Measurements from ENCODE around the gene TPRN. TPM values are rescaled to one million over a fixed set of nuclear protein-coding genes. Genes with fewer than 3 reads are reported as not detected.

The TPRN gene
- total and polyA plus RNA-seq, 2 of the 4 experiments (the other 2 are of a cell fraction), result 1.8 to 5.3 TPM

DNA sequence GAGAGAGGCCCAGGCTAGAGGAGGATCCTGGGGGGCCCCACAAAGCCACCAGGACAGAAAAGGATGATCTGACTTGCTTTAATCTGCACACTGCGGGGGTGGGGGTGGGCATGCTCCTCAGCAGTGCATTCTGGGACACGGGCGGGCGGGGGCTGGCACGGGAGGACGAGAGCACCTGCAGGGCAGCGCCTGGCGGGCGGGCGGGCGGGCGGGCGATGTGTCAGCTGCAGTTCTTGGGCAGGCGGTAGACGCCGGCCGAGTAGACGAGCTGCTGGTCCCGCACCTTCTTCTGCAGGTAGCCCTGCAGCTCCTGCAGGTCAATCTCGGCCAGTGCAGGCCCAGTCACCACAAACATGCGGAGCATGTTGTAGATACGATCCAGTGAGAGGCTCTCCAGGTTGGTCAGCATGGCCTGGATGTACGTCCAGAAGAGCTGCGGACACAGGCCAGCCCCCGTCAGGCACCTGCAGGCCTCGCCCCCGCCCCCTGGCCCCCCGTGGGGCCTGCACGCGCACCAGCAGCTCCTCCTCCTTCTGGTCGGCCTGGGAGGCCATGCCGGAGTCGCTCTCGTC, 25.7 kb downstream of the TPRN start:
- Histone ChIP-seq H2AK9ac (replicated peaks; ENCODE audit: low read depth, low read length, poor library complexity) (peak overlapping the region; percentile 72), H2BK15ac (ENCODE audit: low read depth, low read length) (no peak overlapping the region), H3K79me1 (ENCODE audit: low read depth in 1 of 2, low read length in 2 of 2) (no peaks in the 10 kb centered on the region), H4K8ac (ENCODE audit: low read depth in 2 of 2, low read length in 2 of 2) (no peak overlapping the region), H3K18ac (ENCODE audit: low read depth, low read length) (no peak overlapping the region), H3K4me2 (ENCODE audit: low read depth, low read length) (no peak overlapping the region), H3K14ac (replicated peaks; ENCODE audit: low read depth, low read length) (no peak overlapping the region), H3K4me1 (ENCODE audit: control insufficient read depth, insufficient read depth, low read length) (no peaks in the 10 kb centered on the region; the same call in 1 of the 2 replicates), H3K36me3 (ENCODE audit: control insufficient read depth, insufficient read depth, low read length) (peaks cover 20% of the 10 kb centered on the region), H3K27me3 (ENCODE audit: control insufficient read depth, insufficient read depth, low read length) (peaks cover 25% of the 10 kb centered on the region; the same call in 1 of the 2 replicates), H4K91ac (ENCODE audit: insufficient read depth, low read depth, low read length) (no peak overlapping the region), H3K56ac (ENCODE audit: extremely low read depth, insufficient read depth, low read length) (no peak overlapping the region), H2BK20ac (ENCODE audit: low read depth, low read length) (no peak overlapping the region), H3K23ac (ENCODE audit: low read depth, low read length) (no peak overlapping the region), H2AK5ac (ENCODE audit: low read depth, low read length) (no peak overlapping the region), H3K9me1 (ENCODE audit: insufficient read depth, low read length) (0 out of 2 replicates have a peak, but pooled peaks cover 2% of the 10 kb centered on the region), H3K27ac (ENCODE audit: insufficient read depth, low read length) (no peak overlapping the region), H3K9me3 (ENCODE audit: control insufficient read depth, insufficient read depth, low read length) (no peaks in the 10 kb centered on the region), H2BK5ac (ENCODE audit: low read depth, low read length, poor library complexity, severe bottlenecking) (no peak overlapping the region), H3K4ac (ENCODE audit: low read depth, low read length) (no peak overlapping the region), H3K9ac (ENCODE audit: low read depth, low read length) (no peak overlapping the region), H2BK120ac (ENCODE audit: low read depth, low read length) (no peak overlapping the region), H2AFZ (replicated peaks; ENCODE audit: low read length, poor library complexity) (no peak overlapping the region), H4K5ac (ENCODE audit: low read depth, low read length) (no peak overlapping the region), H4K20me1 (ENCODE audit: insufficient read depth, low read length) (no peaks in the 10 kb centered on the region; the same call in 1 of the 2 replicates), H3K4me3 (ENCODE audit: insufficient read depth, low read depth, low read length) (no peak overlapping the region)
- intact Hi-C loops (cut with micrococcal nuclease) (no loop called here), dilution Hi-C loops (cut with HindIII; ENCODE audit: low sequenced_read_pairs, unreplicated experiment) (no loop called here), in situ Hi-C loops (cut with MboI; ENCODE audit: low sequenced_read_pairs) (no loop called here)
- ChIA-PET POLR2A (ENCODE audit: unreplicated experiment) (no interaction called here), CTCF (no interaction called here)
- no peak for ATAC-seq (ENCODE audit: low read depth)
- DNase-seq, result no peak
- TF ChIP-seq MXI1 (IDR thresholded peaks at IDR 0.05; ENCODE audit: borderline replicate concordance, low read depth, low read length), result no peak
- no peak for TF ChIP-seq POLR2A (IDR thresholded peaks at IDR 0.05; ENCODE audit: low read depth, low read length)
- TF ChIP-seq RCOR1 (IDR thresholded peaks at IDR 0.05; ENCODE audit: insufficient replicate concordance, low read length), result no peak
- TF ChIP-seq, protein P1, sequence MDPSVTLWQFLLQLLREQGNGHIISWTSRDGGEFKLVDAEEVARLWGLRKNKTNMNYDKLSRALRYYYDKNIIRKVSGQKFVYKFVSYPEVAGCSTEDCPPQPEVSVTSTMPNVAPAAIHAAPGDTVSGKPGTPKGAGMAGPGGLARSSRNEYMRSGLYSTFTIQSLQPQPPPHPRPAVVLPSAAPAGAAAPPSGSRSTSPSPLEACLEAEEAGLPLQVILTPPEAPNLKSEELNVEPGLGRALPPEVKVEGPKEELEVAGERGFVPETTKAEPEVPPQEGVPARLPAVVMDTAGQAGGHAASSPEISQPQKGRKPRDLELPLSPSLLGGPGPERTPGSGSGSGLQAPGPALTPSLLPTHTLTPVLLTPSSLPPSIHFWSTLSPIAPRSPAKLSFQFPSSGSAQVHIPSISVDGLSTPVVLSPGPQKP (IDR thresholded peaks at IDR 0.05; ENCODE audit: borderline replicate concordance, low read depth, low read length), result no peak
- no peak for TF ChIP-seq RFX5 (IDR thresholded peaks at IDR 0.05; ENCODE audit: low read depth, low read length)
- 69% methylated on average over 18 of the region's 34 CpGs; no CpG with 5 or more reads in 1 of the 2 experiments for WGBS, 2 experiments (ENCODE audit: extremely low coverage in 2 of 2, insufficient read length in 1 of 2)
- no TSS peak for BruUV-seq (replicated peaks)
